HCT116 (cell line): ENCODE data around the gene RAET1L.

Experiments
- ATF3 ChIP-seq: IDR thresholded peaks from 2 replicates; pipeline ENCODE4 v1.6.1; 2012
- CEBPB ChIP-seq: IDR thresholded peaks from 2 replicates; pipeline ENCODE4 v1.6.1; 2012; ENCODE audit warnings: low read depth
- CTCF ChIP-seq, 3 experiments: fragments of 200-600 bp in 1 of 3; sonication (generic) in 1 of 3; IDR thresholded peaks in 2 of 3; conservative IDR thresholded peaks in 1 of 3; 2 replicates each; pipeline ENCODE4 v1.5.1; 2012 to 2017; ENCODE audit warnings: low read depth in 2 of 3, low read length in 2 of 3, antibody characterized with exemption in 1 of 3, borderline replicate concordance in 1 of 3, control low read depth in 1 of 3, mild to moderate bottlenecking in 1 of 3, mixed read lengths in 1 of 3, mixed run types in 1 of 3, moderate library complexity in 1 of 3; ENCODE audit not compliant: insufficient read depth in 1 of 3
- ELF1 ChIP-seq: IDR thresholded peaks from 2 replicates; pipeline ENCODE4 v1.6.1; 2012; ENCODE audit warnings: low read depth, borderline replicate concordance
- JUND ChIP-seq: IDR thresholded peaks from 2 replicates; pipeline ENCODE4 v1.6.1; 2012
- MAX ChIP-seq: IDR thresholded peaks from 2 replicates; pipeline ENCODE4 v1.6.1; 2012
- POLR2AphosphoS5 ChIP-seq: IDR thresholded peaks from 2 replicates; pipeline ENCODE4 v1.6.1; 2011; ENCODE audit warnings: mild to moderate bottlenecking, low read depth, low read length, moderate library complexity
- REST ChIP-seq: IDR thresholded peaks from 2 replicates; pipeline ENCODE4 v1.6.1; 2012; ENCODE audit warnings: low read depth
- SIN3A ChIP-seq: IDR thresholded peaks from 2 replicates; pipeline ENCODE4 v1.6.1; 2012; ENCODE audit warnings: low read depth
- SRF ChIP-seq: IDR thresholded peaks from 2 replicates; pipeline ENCODE4 v1.6.1; 2012; ENCODE audit warnings: low read depth
- YY1 ChIP-seq: IDR thresholded peaks from 2 replicates; pipeline ENCODE4 v1.6.1; 2011; ENCODE audit warnings: low read length, low read depth, moderate library complexity, mild to moderate bottlenecking; ENCODE audit not compliant: insufficient replicate concordance; ENCODE audit errors: extremely low read depth

- TF ChIP-seq JUND: no peak
- TF ChIP-seq CTCF (IDR thresholded peaks at IDR 0.05 in 2 of 3, conservative IDR thresholded peaks at IDR 0.05 in 1 of 3; ENCODE audit: borderline replicate concordance in 1 of 3, insufficient read depth in 1 of 3, low read depth in 2 of 3, low read length in 2 of 3): no peak
- no peak for TF ChIP-seq SIN3A
- TF ChIP-seq ELF1: no peak
- TF ChIP-seq SRF: no peak
- TF ChIP-seq MAX: no peak
- TF ChIP-seq CEBPB: no peak
- TF ChIP-seq ATF3: no peak
- no peak for TF ChIP-seq YY1
- TF ChIP-seq POLR2AphosphoS5: no peak
- no peak for TF ChIP-seq REST
Measured at GRCh38 chr6:150033207-150033771, 8.0 kb upstream of the RAET1L start.
